SJSA1 (cell line): ENCODE data around the gene DRG2. TPM values are rescaled to one million over a fixed set of nuclear protein-coding genes. Genes with fewer than 3 reads are reported as not detected.

ENCODE experiments used
- DNase-seq, 2 experiments: peaks; one replicate each; pipeline ENCODE4 v3.0.0-alpha.2; 2015 to 2020; ENCODE audit warnings: low spot score in 2 of 2, low read depth in 1 of 2
- H3K27ac ChIP-seq: fragments of 250-450 bp; sonication (Bioruptor Pico); 2 replicates; pipeline ENCODE4 v1.5.1; 2020; ENCODE audit warnings: mild to moderate bottlenecking, moderate library complexity
- H3K27me3 ChIP-seq: fragments of 250-450 bp; sonication (Bioruptor Pico); replicated peaks from 2 replicates; pipeline ENCODE4 v1.5.1; 2020; ENCODE audit warnings: mild to moderate bottlenecking, moderate library complexity
- H3K36me3 ChIP-seq: fragments of 250-450 bp; sonication (Bioruptor Pico); 2 replicates; pipeline ENCODE4 v1.5.1; 2020; ENCODE audit warnings: mild to moderate bottlenecking
- H3K4me1 ChIP-seq: fragments of 250-450 bp; sonication (Bioruptor Pico); replicated peaks from 2 replicates; pipeline ENCODE4 v1.6.1; 2021; ENCODE audit warnings: mild to moderate bottlenecking
- H3K4me3 ChIP-seq: fragments of 250-450 bp; sonication (Bioruptor Pico); 2 replicates; pipeline ENCODE4 v1.5.1; 2020; ENCODE audit warnings: mild to moderate bottlenecking
- H3K9me3 ChIP-seq: fragments of 250-450 bp; sonication (Bioruptor Pico); replicated peaks from 2 replicates; pipeline ENCODE4 v1.5.1; 2020; ENCODE audit warnings: mild to moderate bottlenecking
- total RNA-seq: library from RNA; depleted of rRNA; stranded (reverse); fragments of >200 nt; shearing (Covaris generic); gene quantifications from 2 replicates; pipeline ENCODE4 v1.2.3, GENCODE V29; 2014; rRNA removed

DRG2 gene
- total RNA-seq, 1 experiment from 2014 or later, result 58.1 TPM

DNA sequence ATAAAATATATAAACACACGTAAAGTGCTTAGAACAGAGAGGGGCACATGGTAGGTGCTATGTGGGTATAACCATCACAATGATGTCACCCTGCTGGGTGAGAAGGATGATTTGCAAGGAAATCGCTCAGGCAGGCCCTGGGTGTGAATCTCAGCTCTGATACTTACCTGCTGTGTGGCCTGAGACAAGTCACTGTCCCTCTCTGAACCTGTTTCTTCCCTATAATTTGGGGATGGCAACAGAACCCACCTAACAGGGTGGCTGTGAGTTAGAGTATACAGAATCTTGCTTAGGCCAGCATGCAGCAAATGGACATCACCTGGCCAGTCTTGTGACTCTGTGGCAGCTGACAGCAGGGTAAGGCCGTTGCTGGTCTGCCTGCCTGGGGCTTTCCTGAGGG lies 59.2 kb downstream of the DRG2 start:
- Histone ChIP-seq H3K4me3 (no peak overlapping the region), H3K27me3 (no peaks in the 10 kb centered on the region), H3K4me1 (no peaks in the 10 kb centered on the region), H3K36me3 (no peaks in the 10 kb centered on the region), H3K9me3 (no peaks in the 10 kb centered on the region), H3K27ac (no peak overlapping the region)
- DNase-seq, result no peak

DNA sequence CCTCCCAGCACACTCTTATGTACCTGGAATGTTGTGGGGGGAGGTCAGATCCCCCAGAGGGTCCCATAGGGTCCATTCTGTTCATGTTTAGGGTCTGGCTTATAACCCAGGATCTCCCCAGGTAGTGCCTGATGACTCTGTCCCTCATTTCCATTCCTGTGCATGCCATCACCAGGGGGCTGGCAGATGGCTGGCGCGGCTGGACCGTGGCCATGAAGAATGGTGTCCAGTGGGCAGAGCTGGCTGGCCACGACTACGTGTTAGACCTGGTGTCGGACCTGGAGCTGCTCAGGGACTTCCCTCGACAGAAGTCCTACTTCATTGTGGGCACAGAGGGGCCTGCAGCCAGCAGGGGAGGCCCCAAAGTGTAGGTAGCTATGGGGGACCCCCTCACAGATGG lies 60.8 kb downstream of the DRG2 start:
- Histone ChIP-seq H3K4me1 (no peaks in the 10 kb centered on the region), H3K27me3 (no peaks in the 10 kb centered on the region), H3K4me3 (no peak overlapping the region), H3K36me3 (no peaks in the 10 kb centered on the region), H3K27ac (no peak overlapping the region), H3K9me3 (no peaks in the 10 kb centered on the region)
- DNase-seq, result no peak

DNA sequence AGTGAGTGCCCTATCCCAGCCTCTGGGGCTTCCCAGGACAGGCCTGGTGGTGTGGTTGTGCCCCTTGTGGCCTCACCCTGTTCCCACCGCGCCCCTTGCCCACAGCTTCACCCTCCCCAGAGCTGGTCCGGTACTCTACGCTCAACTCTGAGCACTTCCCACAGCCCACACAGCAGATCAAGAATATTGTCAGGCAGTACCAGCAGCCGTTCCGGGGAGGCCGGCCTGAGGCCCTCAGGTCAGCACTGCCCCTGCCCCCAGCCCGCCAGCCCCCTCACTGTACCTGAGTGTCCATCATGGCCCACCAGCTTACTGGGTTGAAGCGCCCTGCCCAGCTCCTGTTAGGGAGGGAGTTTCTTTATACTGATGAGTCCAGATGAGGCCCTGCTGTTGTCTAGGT lies 63.5 kb downstream of the DRG2 start:
- H3K27ac ChIP-seq, result no peak overlapping the region
- no peaks in the 10 kb centered on the region for H3K27me3 ChIP-seq
- H3K9me3 ChIP-seq, result no peaks in the 10 kb centered on the region
- no peaks in the 10 kb centered on the region for H3K4me1 ChIP-seq
- no peak for DNase-seq
- no peak overlapping the region for H3K4me3 ChIP-seq
- H3K36me3 ChIP-seq, result no peaks in the 10 kb centered on the region

GRCh38 chr17:18155179-18155578 lies 67.4 kb downstream of the DRG2 start:
- Histone ChIP-seq H3K27me3 (no peaks in the 10 kb centered on the region), H3K4me1 (no peaks in the 10 kb centered on the region), H3K4me3 (no peak overlapping the region), H3K9me3 (no peaks in the 10 kb centered on the region), H3K27ac (no peak overlapping the region), H3K36me3 (no peaks in the 10 kb centered on the region)
- DNase-seq, result no peak

DNA sequence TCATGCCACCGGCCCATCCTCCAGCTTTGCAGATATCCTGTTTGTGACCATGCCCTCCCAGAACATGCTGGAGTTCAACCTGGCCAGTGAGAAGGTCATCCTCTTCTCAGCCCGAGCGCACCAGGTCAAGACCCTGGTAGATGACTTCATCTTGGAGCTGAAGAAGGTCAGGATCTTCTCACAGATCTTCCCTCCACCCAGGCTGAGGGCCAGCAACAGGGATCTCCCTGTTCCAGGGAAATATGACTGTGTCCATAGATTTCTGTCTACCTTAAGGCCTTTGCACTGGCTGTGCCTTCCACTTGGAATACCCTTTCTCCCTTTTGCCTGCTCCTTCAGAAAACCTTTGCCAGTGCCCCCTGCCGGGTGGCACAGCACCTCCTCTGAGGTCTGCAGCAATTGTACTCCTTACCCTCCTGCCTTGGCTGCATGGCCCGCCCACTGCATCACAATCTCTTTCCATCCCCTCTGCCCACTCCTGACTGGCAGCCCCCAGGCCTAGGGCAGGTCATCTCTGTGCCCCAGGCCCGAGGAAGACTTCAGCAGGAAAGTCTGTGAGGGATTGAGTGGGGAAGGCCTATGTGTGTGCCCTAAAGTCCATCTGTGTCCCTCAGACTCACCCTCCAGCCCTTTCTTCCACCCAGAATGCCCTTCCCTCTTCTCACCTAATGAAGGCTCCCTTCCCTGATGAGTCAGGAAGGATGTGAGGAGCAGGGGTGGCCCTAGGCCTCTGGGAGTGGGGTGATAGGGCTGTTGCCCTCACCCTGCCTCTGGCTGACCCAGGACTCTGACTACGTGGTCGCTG lies 68.6 kb downstream of the DRG2 start:
- no peaks in the 10 kb centered on the region for H3K9me3 ChIP-seq
- no peaks in the 10 kb centered on the region for H3K4me1 ChIP-seq
- no peaks in the 10 kb centered on the region for H3K27me3 ChIP-seq
- no peaks in the 10 kb centered on the region for H3K36me3 ChIP-seq
- no peak for DNase-seq
- H3K27ac ChIP-seq, result no peak overlapping the region
- H3K4me3 ChIP-seq, result no peak overlapping the region

GRCh38 chr17:18156976-18157280 lies 69.2 kb downstream of the DRG2 start:
- no peak overlapping the region for H3K4me3 ChIP-seq
- DNase-seq, result no peak
- no peaks in the 10 kb centered on the region for H3K4me1 ChIP-seq

More at GRCh38 chr17:18156976-18157280, 69.2 kb downstream of the DRG2 start:
- Histone ChIP-seq H3K36me3 (no peaks in the 10 kb centered on the region), H3K9me3 (no peaks in the 10 kb centered on the region), H3K27ac (no peak overlapping the region), H3K27me3 (no peaks in the 10 kb centered on the region)

Other genes starting within 250 kb of the DRG2 start
- gene TOM1L2, start 115.5 kb upstream of the DRG2 start, total RNA-seq, result 32.0 and 36.4 TPM in 2 replicates
- 1.8 TPM in 1 of 2 replicates, not detected in the other for gene DRC3, start 115.1 kb upstream of the DRG2 start, total RNA-seq
- gene ATPAF2, start 48.8 kb upstream of the DRG2 start, total RNA-seq, result 17.8 and 44.4 TPM in 2 replicates
- gene GID4, start 48.5 kb upstream of the DRG2 start, total RNA-seq, result 2.0 and 4.4 TPM in 2 replicates
- gene MYO15A, start 20.8 kb downstream of the DRG2 start, total RNA-seq, result not detected in 2 replicates
- gene ALKBH5, start 95.9 kb downstream of the DRG2 start, total RNA-seq, result 52.3 and 61.3 TPM in 2 replicates
- gene LLGL1, start 137.7 kb downstream of the DRG2 start, total RNA-seq, result 15.9 and 19.3 TPM in 2 replicates
- 115 TPM in 2 replicates for gene FLII, start 170.8 kb downstream of the DRG2 start, total RNA-seq
- gene MIEF2, start 172.7 kb downstream of the DRG2 start, total RNA-seq, result 5.3 and 14.8 TPM in 2 replicates
- 38.4 and 80.2 TPM in 2 replicates for gene TOP3A, start 227.0 kb downstream of the DRG2 start, total RNA-seq
- 6.0 and 12.1 TPM in 2 replicates for gene SMCR8, start 227.3 kb downstream of the DRG2 start, total RNA-seq